H1 (cell line): ENCODE data around the gene G6PC3. TPM values are rescaled to one million over a fixed set of nuclear protein-coding genes. Genes with fewer than 3 reads are reported as not detected.
A peak's percentile ranks its signal among the peaks of the same experiment; 100 is the strongest.

Experiments
- ASH2L ChIP-seq: fragments of 200-600, 300-600 bp; sonication (generic); IDR thresholded peaks from one replicate; pipeline ENCODE4 v1.7.1; 2017; ENCODE audit warnings: low read length
- CBX8 ChIP-seq: fragments of 300-800, 300-1000 bp; sonication (generic); IDR thresholded peaks from 2 replicates; pipeline ENCODE4 v1.7.1; 2016; ENCODE audit warnings: low read depth, low read length, borderline replicate concordance
- CEBPB ChIP-seq: IDR thresholded peaks from 2 replicates; pipeline ENCODE4 v1.6.1; 2012; ENCODE audit warnings: low read depth, low read length
- CHD1 ChIP-seq: IDR thresholded peaks from 2 replicates; pipeline ENCODE4 v1.6.1; 2012; ENCODE audit warnings: low read depth, low read length, improper control_type of control experiment
- EGR1 ChIP-seq: IDR thresholded peaks from 2 replicates; pipeline ENCODE4 v1.6.1; 2011; ENCODE audit warnings: low read depth, low read length, borderline replicate concordance
- FOSL1 ChIP-seq: IDR thresholded peaks from 2 replicates; pipeline ENCODE4 v1.6.1; 2011; ENCODE audit warnings: mild to moderate bottlenecking, low read depth, low read length, moderate library complexity; ENCODE audit not compliant: insufficient read depth
- GABPA ChIP-seq: IDR thresholded peaks from 2 replicates; pipeline ENCODE4 v1.6.1; 2011; ENCODE audit warnings: mild to moderate bottlenecking, low read length, moderate library complexity, borderline replicate concordance; ENCODE audit not compliant: insufficient read depth
- GTF2F1 ChIP-seq: IDR thresholded peaks from 2 replicates; pipeline ENCODE4 v1.6.1; 2012; ENCODE audit warnings: low read depth, low read length, improper control_type of control experiment, borderline replicate concordance
- HDAC6 ChIP-seq: IDR thresholded peaks from one replicate; pipeline ENCODE4 v1.7.1; 2012; ENCODE audit warnings: low read depth, mild to moderate bottlenecking, inconsistent platforms, low read length, moderate library complexity
- JUN ChIP-seq: IDR thresholded peaks from 2 replicates; pipeline ENCODE4 v1.6.1; 2011; ENCODE audit warnings: low read depth, mild to moderate bottlenecking, improper control_type of control experiment, low read length
- JUND ChIP-seq: IDR thresholded peaks from 2 replicates; pipeline ENCODE4 v1.6.1; 2011; ENCODE audit warnings: mild to moderate bottlenecking, improper control_type of control experiment, low read length
- KDM1A ChIP-seq: fragments of 200-600, 300-600 bp; sonication (generic); IDR thresholded peaks from 2 replicates; pipeline ENCODE4 v1.7.1; 2016; ENCODE audit warnings: mild to moderate bottlenecking, low read length, borderline replicate concordance
- NANOG ChIP-seq: IDR thresholded peaks from 2 replicates; pipeline ENCODE4 v1.6.1; 2011; ENCODE audit warnings: low read length, low read depth, mild to moderate bottlenecking, inconsistent platforms; ENCODE audit not compliant: insufficient read depth, poor library complexity, severe bottlenecking
- PHF8 ChIP-seq: fragments of 200-600 bp; sonication (generic); conservative IDR thresholded peaks from 2 replicates; pipeline ENCODE4 v1.7.1; 2012; ENCODE audit warnings: low read depth, mild to moderate bottlenecking, inconsistent platforms, low read length, moderate library complexity
- POLR2A ChIP-seq, 2 experiments: IDR thresholded peaks; 1 replicate in 1 of 2; 2 replicates in 1 of 2; pipeline ENCODE4 v1.6.1; 2011; ENCODE audit warnings: low read depth in 2 of 2, low read length in 2 of 2, mild to moderate bottlenecking in 2 of 2; ENCODE audit errors: control extremely low read depth in 1 of 2
- RAD21 ChIP-seq, 2 experiments: IDR thresholded peaks in 1 of 2; conservative IDR thresholded peaks in 1 of 2; 2 replicates each; pipeline ENCODE4 v1.6.1; 2011; ENCODE audit warnings: low read depth in 2 of 2, low read length in 2 of 2, improper control_type of control experiment in 1 of 2, inconsistent platforms in 1 of 2, mild to moderate bottlenecking in 1 of 2, moderate library complexity in 1 of 2
- RFX5 ChIP-seq: IDR thresholded peaks from 2 replicates; pipeline ENCODE4 v1.6.1; 2011; ENCODE audit warnings: low read depth, low read length, improper control_type of control experiment, borderline replicate concordance
- RNF2 ChIP-seq: fragments of 200-900, 300-1000 bp; sonication (generic); IDR thresholded peaks from 2 replicates; pipeline ENCODE4 v1.7.1; 2016; ENCODE audit warnings: borderline replicate concordance, low read depth, mild to moderate bottlenecking, antibody characterized with exemption, low read length; ENCODE audit not compliant: poor library complexity, severe bottlenecking; ENCODE audit errors: missing control alignments
- SP2 ChIP-seq: IDR thresholded peaks from 2 replicates; pipeline ENCODE4 v1.6.1; 2012; ENCODE audit warnings: mild to moderate bottlenecking, low read length, inconsistent platforms
- SRF ChIP-seq: IDR thresholded peaks from 2 replicates; pipeline ENCODE4 v1.6.1; 2011; ENCODE audit warnings: mild to moderate bottlenecking, low read depth, low read length, moderate library complexity
- TAF7 ChIP-seq: optimal IDR thresholded peaks from 2 replicates; pipeline ENCODE3; 2011; ENCODE audit warnings: low read depth, mild to moderate bottlenecking, inconsistent platforms, low read length, moderate library complexity, borderline replicate concordance
- TCF12 ChIP-seq: IDR thresholded peaks from 2 replicates; pipeline ENCODE4 v1.6.1; 2011; ENCODE audit warnings: low read depth, mild to moderate bottlenecking, low read length
- polyA plus RNA-seq, 7 experiments: library from polyadenylated mRNA; depleted of rRNA in 3 of 7; stranded (reverse) in 5 of 7; unstranded in 2 of 7; fragments of >200 nt in 5 of 7; fragments of 200-250 nt in 2 of 7; gene quantifications; 1 replicate in 5 of 7; 2 replicates in 1 of 7; 4 replicates in 1 of 7; pipeline versions ENCODE4 v1.2.1 to v1.2.3, GENCODE V29; 2011 to 2013; ENCODE audit warnings: missing spikeins in 2 of 7, mixed read lengths in 2 of 7
- total RNA-seq: library from RNA; stranded (reverse); fragmentation: NEBNext Ultra II Directional; extraction: Animal tissue kit (Norgen Biotek cat#: 25700); gene quantifications from 2 replicates; pipeline ENCODE4 v1.2.1, GENCODE V29; 2021
- TF ChIP-seq, protein P1 (sequence below): IDR thresholded peaks from 2 replicates; pipeline ENCODE4 v1.6.1; 2011; ENCODE audit warnings: low read depth, mild to moderate bottlenecking, low read length; ENCODE audit not compliant: insufficient read depth

G6PC3 gene
- total and polyA plus RNA-seq, 2 of the 8 experiments (the other 6 are each of a cell fraction or from before 2014, with no cell fraction given): 104 to 343 TPM

DNA sequence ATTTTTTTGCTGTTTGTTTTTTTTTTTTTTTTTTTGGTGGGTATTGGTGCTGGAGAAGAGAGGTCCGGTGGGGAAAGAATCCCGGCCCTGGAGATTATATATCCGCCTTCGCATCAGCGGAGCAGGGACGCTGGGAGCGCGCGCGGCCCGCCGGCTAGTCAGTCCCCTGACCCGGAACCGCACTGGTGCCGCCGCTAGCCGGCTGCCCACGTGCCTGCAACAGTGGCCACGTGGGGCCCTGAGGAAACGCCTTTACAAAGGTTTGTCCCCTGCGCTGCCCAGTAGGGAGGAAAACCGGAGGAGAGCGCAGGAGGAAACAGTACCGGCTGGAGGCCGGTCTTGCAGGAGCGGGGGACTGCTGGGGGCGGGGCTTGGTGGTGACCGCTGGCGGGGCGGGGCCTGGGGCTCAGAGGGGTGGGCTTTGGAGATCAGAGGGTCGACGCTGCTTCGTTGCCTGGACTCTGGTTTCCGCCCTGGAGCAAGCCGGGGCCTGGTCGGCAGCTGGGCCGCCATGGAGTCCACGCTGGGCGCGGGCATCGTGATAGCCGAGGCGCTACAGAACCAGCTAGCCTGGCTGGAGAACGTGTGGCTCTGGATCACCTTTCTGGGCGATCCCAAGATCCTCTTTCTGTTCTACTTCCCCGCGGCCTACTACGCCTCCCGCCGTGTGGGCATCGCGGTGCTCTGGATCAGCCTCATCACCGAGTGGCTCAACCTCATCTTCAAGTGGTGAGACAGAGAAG, at the start of gene G6PC3 (continued):
- TF ChIP-seq CHD1 (no peak), GABPA (no peak; the same call in 1 of the 2 replicates), RNF2 (no peak), RAD21 (IDR thresholded peaks at IDR 0.05 in 1 of 2, conservative IDR thresholded peaks at IDR 0.05 in 1 of 2; ENCODE audit: low read depth in 2 of 2, low read length in 2 of 2) (0 out of 4 replicates have a peak, but pooled peaks have one; percentile 5), CBX8 (no peak), GTF2F1 (peak; percentile 14; the same call in 1 of the 2 replicates), SRF (no peak), JUND (no peak), SP2 (no peak), JUN (no peak), CEBPB (0 out of 2 replicates have a peak, but pooled peaks have one; percentile 24), HDAC6 (no peak), KDM1A (no peak), EGR1 (no peak), RFX5 (no peak), FOSL1 (no peak), ASH2L (peak; percentile 30), TCF12 (0 out of 2 replicates have a peak, but pooled peaks have one; percentile 32), TAF7 (peak; percentile 86), PHF8 (peak; percentile 86), NANOG (no peak), POLR2A (IDR thresholded peaks at IDR 0.05; ENCODE audit: control extremely low read depth in 1 of 2, low read depth in 2 of 2, low read length in 2 of 2) (peak; percentile 96 to 98)
- TF ChIP-seq, protein P1, sequence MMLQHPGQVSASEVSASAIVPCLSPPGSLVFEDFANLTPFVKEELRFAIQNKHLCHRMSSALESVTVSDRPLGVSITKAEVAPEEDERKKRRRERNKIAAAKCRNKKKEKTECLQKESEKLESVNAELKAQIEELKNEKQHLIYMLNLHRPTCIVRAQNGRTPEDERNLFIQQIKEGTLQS: peak; percentile 98
